Testis (tissue), 3 donors: ENCODE measurements around the gene DUOX1. TPM values are rescaled to one million over a fixed set of nuclear protein-coding genes. Genes with fewer than 3 reads are reported as not detected.

Source experiments
- DNase-seq: peaks from one replicate; pipeline ENCODE4 v3.0.0-alpha.2; 2019
- H3K27ac ChIP-seq, 2 donors: fragments of 200-600 bp; sonication (generic); one replicate each; pipeline ENCODE4 v1.5.1; 2019
- H3K27me3 ChIP-seq: fragments of 200-600 bp; sonication (generic); one replicate; pipeline ENCODE4 v1.5.1; 2019
- H3K36me3 ChIP-seq: fragments of 200-600 bp; sonication (generic); one replicate; pipeline ENCODE4 v1.5.1; 2017; ENCODE audit warnings: low read depth; ENCODE audit errors: missing control alignments
- H3K4me1 ChIP-seq: fragments of 200-600 bp; sonication (generic); one replicate; pipeline ENCODE4 v1.5.1; 2019
- H3K4me3 ChIP-seq, 2 donors: fragments of 200-600 bp; sonication (generic); one replicate each; pipeline ENCODE4 v1.5.1; 2017 to 2019
- H3K9me3 ChIP-seq: fragments of 200-600 bp; sonication (generic); one replicate; pipeline ENCODE4 v1.5.1; 2017
- POLR2A ChIP-seq: fragments of 450-650 bp; IDR thresholded peaks from one replicate; pipeline ENCODE4 v1.6.1; 2017; ENCODE audit warnings: antibody characterized with exemption, mild to moderate bottlenecking, moderate library complexity
- WGBS, 2 donors: methylation state at CpG; one replicate each; pipeline ENCODE4 v1.1.5; 2018; 5-methylcytosine and 5-hydroxymethylcytosine counted together
- intact Hi-C: fragments of 100-400 bp; cut with DNase I; formaldehyde crosslinking; loops from one replicate; pipeline ENCODE4 v1.15.1; 2023; ENCODE audit warnings: low total_unique reads
- polyA plus RNA-seq: library from polyadenylated mRNA; stranded (reverse); fragments of 350-450 nt; fragmentation: Illumina TruSeq; extraction: RNeasy Lipid Tissue Mini Kit (QIAGEN cat#74804); gene quantifications from one replicate; pipeline ENCODE4 v1.2.3, GENCODE V29; 2014; ENCODE audit warnings: low read depth, low replicate concordance; ENCODE audit not compliant: insufficient read depth
- total RNA-seq, 2 donors: library from RNA; depleted of rRNA; stranded (reverse); fragments of >200 nt; gene quantifications; one replicate each; pipeline ENCODE4 v1.2.3, GENCODE V29; 2016
- TF ChIP-seq, protein P1 (sequence below), 3 experiments: fragments of 450-650 bp in 2 of 3; fragments of 200-600 bp in 1 of 3; sonication (generic) in 1 of 3; IDR thresholded peaks; one replicate each; pipeline ENCODE4 v1.5.1; 2016 to 2019; ENCODE audit warnings: antibody characterized with exemption in 3 of 3, mild to moderate bottlenecking in 2 of 3, moderate library complexity in 1 of 3

The DUOX1 gene
- total and polyA plus RNA-seq, 3 donors from 2014 or later, result 2.8 to 5.7 (median 5.3) TPM

DNA sequence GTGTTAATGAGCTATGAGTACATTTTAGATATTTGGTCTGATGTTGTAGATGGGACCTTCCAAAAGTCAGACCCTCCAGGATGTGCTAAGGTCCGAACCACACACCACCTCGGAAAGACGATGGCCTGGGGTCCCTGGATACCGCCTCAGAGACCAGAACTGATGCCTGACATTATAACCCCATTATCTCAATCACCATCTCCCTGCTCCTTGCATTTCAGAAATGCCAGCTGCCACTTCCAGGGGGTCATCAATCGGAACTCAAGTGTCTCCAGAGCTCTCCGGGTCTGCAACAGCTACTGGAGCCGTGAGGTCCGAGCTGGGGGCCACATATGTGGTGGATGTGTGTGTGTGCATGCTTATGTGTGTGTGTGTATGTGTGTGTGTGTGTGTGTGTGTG, 7.9 kb downstream of the DUOX1 start:
- TF ChIP-seq, protein P1, sequence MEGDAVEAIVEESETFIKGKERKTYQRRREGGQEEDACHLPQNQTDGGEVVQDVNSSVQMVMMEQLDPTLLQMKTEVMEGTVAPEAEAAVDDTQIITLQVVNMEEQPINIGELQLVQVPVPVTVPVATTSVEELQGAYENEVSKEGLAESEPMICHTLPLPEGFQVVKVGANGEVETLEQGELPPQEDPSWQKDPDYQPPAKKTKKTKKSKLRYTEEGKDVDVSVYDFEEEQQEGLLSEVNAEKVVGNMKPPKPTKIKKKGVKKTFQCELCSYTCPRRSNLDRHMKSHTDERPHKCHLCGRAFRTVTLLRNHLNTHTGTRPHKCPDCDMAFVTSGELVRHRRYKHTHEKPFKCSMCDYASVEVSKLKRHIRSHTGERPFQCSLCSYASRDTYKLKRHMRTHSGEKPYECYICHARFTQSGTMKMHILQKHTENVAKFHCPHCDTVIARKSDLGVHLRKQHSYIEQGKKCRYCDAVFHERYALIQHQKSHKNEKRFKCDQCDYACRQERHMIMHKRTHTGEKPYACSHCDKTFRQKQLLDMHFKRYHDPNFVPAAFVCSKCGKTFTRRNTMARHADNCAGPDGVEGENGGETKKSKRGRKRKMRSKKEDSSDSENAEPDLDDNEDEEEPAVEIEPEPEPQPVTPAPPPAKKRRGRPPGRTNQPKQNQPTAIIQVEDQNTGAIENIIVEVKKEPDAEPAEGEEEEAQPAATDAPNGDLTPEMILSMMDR (IDR thresholded peaks at IDR 0.05), result no peak
- no peak for TF ChIP-seq POLR2A
- no peak overlapping the region for H3K4me3 ChIP-seq
- no peak overlapping the region for H3K27ac ChIP-seq
- no peaks in the 10 kb centered on the region for H3K36me3 ChIP-seq
- DNase-seq, result no peak
- no peaks in the 10 kb centered on the region for H3K9me3 ChIP-seq
- WGBS, 2 donors, result 82 to 84% methylated on average over 7 to 8 of the region's 8 CpGs
- intact Hi-C loops, result no loop called here
- no peaks in the 10 kb centered on the region for H3K27me3 ChIP-seq
- peaks cover 5% of the 10 kb centered on the region for H3K4me1 ChIP-seq

DNA sequence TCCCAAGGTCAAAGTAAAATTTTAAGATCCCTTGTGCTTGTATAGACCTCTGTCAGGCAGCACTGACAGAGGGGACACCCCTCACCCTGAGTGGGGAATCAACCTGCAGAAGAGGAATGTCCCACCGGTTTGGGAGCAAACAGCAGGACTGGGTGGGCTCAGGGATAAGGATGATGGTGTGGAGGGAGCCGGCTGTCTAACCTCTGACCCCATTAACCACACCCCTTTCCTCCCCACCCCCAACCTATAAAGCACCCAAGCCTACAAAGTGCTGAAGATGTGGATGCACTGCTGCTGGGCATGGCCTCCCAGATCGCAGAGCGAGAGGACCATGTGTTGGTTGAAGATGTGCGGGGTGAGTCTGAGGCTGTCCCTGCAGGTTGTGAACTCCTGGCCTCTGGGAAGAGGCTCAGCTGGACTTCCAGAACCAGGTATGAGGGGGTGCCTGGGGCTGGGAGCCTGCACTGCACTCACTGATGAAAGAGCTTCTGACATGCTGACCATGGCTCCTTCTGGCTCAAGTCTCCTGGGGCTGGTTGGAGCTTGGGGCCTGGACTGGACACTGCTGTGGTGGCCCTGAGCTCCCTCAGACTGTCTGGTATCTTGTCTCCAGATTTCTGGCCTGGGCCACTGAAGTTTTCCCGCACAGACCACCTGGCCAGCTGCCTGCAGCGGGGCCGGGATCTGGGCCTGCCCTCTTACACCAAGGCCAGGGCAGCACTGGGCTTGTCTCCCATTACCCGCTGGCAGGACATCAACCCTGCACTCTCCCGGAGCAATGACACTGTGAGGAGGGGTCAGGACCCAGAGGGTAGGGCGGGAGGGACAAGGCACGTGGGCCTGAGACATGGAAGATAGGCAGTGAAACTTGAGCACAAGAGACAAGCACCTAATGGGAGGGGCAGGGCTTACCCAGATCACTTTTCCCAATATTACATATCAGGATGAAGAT, 9.3 kb downstream of the DUOX1 start:
- no peaks in the 10 kb centered on the region for H3K27me3 ChIP-seq

DNA sequence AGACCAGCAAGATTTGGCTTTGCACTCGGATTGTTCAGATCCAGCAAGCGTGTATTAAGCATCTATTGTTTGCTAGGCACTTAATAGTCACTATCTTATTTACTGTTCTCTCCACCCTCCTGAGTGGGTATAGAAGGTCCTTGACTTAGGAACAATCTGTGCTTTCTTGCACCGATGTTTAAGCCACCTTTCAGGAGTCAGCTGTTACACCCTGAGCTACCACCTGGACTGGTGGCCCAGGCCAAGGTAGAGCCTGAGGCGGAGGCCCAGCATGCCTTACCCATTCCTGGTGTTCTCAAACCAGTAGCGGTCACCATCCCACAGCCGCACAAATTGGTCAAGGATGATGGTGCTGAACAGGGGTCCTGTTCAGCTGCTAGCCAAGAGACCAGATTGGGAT, 10.0 kb downstream of the DUOX1 start:
- no peak overlapping the region for H3K27ac ChIP-seq
- H3K27me3 ChIP-seq, result no peaks in the 10 kb centered on the region
- peaks cover 5% of the 10 kb centered on the region for H3K4me1 ChIP-seq
- H3K9me3 ChIP-seq, result no peaks in the 10 kb centered on the region
- intact Hi-C loops, result no loop called here
- H3K4me3 ChIP-seq, result no peak overlapping the region
- no peaks in the 10 kb centered on the region for H3K36me3 ChIP-seq
- WGBS, 2 donors, result 82 to 84% methylated on average over 6 of the region's 6 CpGs
- no peak for DNase-seq
- TF ChIP-seq POLR2A, result no peak

More for the DNA sequence above, 9.3 kb downstream of the DUOX1 start:
- H3K36me3 ChIP-seq, result no peaks in the 10 kb centered on the region
- H3K4me1 ChIP-seq, result peaks cover 5% of the 10 kb centered on the region
- WGBS, 2 donors, result 31 to 63% methylated on average over 2 to 12 of the region's 12 CpGs
- no peak overlapping the region for H3K4me3 ChIP-seq
- TF ChIP-seq POLR2A, result no peak
- H3K27ac ChIP-seq, result no peak overlapping the region
- intact Hi-C loops, result no loop called here
- DNase-seq, result no peak
- no peaks in the 10 kb centered on the region for H3K9me3 ChIP-seq

- no peak for DNase-seq
- intact Hi-C loops, result no loop called here
- H3K4me1 ChIP-seq, result no peaks in the 10 kb centered on the region
- H3K9me3 ChIP-seq, result no peaks in the 10 kb centered on the region
- H3K27ac ChIP-seq, result no peak overlapping the region
- 92 to 95% methylated on average over 10 of the region's 10 CpGs for WGBS, 2 donors
- no peak for TF ChIP-seq POLR2A
- TF ChIP-seq, protein P1 (IDR thresholded peaks at IDR 0.05), result no peak
- no peaks in the 10 kb centered on the region for H3K36me3 ChIP-seq
- no peaks in the 10 kb centered on the region for H3K27me3 ChIP-seq
- H3K4me3 ChIP-seq, result no peak overlapping the region
Measured at GRCh38 chr15:45140557-45141250, 10.9 kb downstream of the DUOX1 start.

DNA sequence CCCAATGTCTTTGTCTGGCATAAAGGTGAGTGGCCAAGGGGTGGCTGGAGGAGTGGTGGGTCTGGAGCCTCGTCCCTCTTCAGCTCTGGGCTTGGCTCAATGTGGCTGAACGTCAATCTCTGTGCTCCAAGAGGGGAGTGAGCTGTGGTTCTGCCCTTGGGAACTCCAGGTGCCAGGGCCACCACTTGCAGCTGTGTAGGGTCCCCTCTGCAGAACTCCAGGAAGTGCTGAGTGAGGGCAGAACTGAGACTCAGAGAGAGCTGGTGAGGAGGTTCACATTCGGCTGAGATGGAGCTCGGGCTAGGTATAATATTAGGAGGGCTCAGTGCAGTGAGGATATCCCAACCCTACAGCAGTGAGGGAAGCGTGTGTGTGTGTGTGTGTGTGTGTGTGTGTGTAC, 11.6 kb downstream of the DUOX1 start:
- Histone ChIP-seq H3K9me3 (no peaks in the 10 kb centered on the region), H3K4me3 (no peak overlapping the region), H3K27me3 (no peaks in the 10 kb centered on the region), H3K4me1 (no peaks in the 10 kb centered on the region), H3K27ac (no peak overlapping the region), H3K36me3 (no peaks in the 10 kb centered on the region)
- intact Hi-C loops, result no loop called here
- TF ChIP-seq POLR2A, result no peak
- TF ChIP-seq, protein P1 (IDR thresholded peaks at IDR 0.05), result no peak
- DNase-seq, result no peak
- WGBS, 2 donors, result 67 to 83% methylated on average over 1 to 5 of the region's 5 CpGs
